OCI-LY1 (cell line): ENCODE results near the gene SRI.

Source experiments
- H2AFZ ChIP-seq: fragments of 200-600 bp; sonication (generic), shearing (Covaris generic); 2 replicates; pipeline ENCODE4 v1.6.0; 2014; ENCODE audit warnings: antibody characterized with exemption, mild to moderate bottlenecking, low read length
- H3F3A ChIP-seq: fragments of 200-600 bp; sonication (generic), shearing (Covaris generic); 2 replicates; pipeline ENCODE4 v1.6.0; 2014; ENCODE audit warnings: mild to moderate bottlenecking, antibody characterized with exemption, low read length, moderate library complexity; ENCODE audit not compliant: insufficient read depth
- H3K27ac ChIP-seq: fragments of 200-600 bp; sonication (generic); 2 replicates; pipeline ENCODE4 v1.5.1; 2014; ENCODE audit warnings: low read length, mixed run types, mild to moderate bottlenecking, low read depth; ENCODE audit not compliant: poor library complexity, severe bottlenecking
- H3K27me3 ChIP-seq: fragments of 200-600 bp; sonication (generic); 2 replicates; pipeline ENCODE4 v1.6.0; 2014; ENCODE audit warnings: antibody characterized with exemption, mild to moderate bottlenecking, low read length, moderate library complexity; ENCODE audit not compliant: insufficient read depth
- H3K36me3 ChIP-seq: fragments of 200-600 bp; sonication (generic); 2 replicates; pipeline ENCODE4 v1.6.1; 2014; ENCODE audit warnings: mild to moderate bottlenecking, antibody characterized with exemption, low read length, moderate library complexity, mixed read lengths; ENCODE audit not compliant: insufficient read depth
- H3K4me1 ChIP-seq: fragments of 200-600 bp; sonication (generic); 2 replicates; pipeline ENCODE4 v1.5.1; 2014; ENCODE audit warnings: mild to moderate bottlenecking, low read length, moderate library complexity; ENCODE audit not compliant: insufficient read depth, severe bottlenecking
- H3K4me2 ChIP-seq: fragments of 200-600 bp; sonication (generic), shearing (Covaris generic); 2 replicates; pipeline ENCODE4 v1.6.1; 2014; ENCODE audit warnings: low read length
- H3K4me3 ChIP-seq: fragments of 200-600 bp; sonication (generic); 2 replicates; pipeline ENCODE4 v1.5.1; 2014; ENCODE audit warnings: low read length, low read depth, mild to moderate bottlenecking, mixed read lengths; ENCODE audit not compliant: poor library complexity, severe bottlenecking
- H3K79me2 ChIP-seq: fragments of 200-600 bp; shearing (Covaris generic); 2 replicates; pipeline ENCODE4 v1.6.1; 2016; ENCODE audit warnings: mixed run types, low read length, mixed read lengths; ENCODE audit not compliant: insufficient read depth
- H3K9ac ChIP-seq: fragments of 200-600 bp; sonication (generic), shearing (Covaris generic); 2 replicates; pipeline ENCODE4 v1.6.1; 2014; ENCODE audit warnings: mild to moderate bottlenecking, low read length, mixed read lengths
- H3K9me2 ChIP-seq: fragments of 200-600 bp; sonication (generic), shearing (Covaris generic); 2 replicates; pipeline ENCODE4 v1.6.1; 2014; ENCODE audit warnings: low read depth, mild to moderate bottlenecking, low read length, mixed read lengths
- H3K9me3 ChIP-seq: fragments of 200-600 bp; shearing (Covaris generic); 2 replicates; pipeline ENCODE4 v1.6.1; 2014; ENCODE audit warnings: low read length, mixed read lengths
- H4K20me1 ChIP-seq: fragments of 200-600 bp; sonication (generic), shearing (Covaris generic); 2 replicates; pipeline ENCODE4 v1.6.0; 2016; ENCODE audit warnings: mild to moderate bottlenecking, low read length; ENCODE audit not compliant: insufficient read depth
- CTCF ChIP-seq: fragments of 200-600 bp; sonication (generic), shearing (Covaris generic); IDR thresholded peaks from 2 replicates; pipeline ENCODE4 v1.5.1; 2017; ENCODE audit warnings: mild to moderate bottlenecking, antibody characterized with exemption, low read length, moderate library complexity, mixed read lengths
- EZH2 ChIP-seq: fragments of 200-600 bp; sonication (generic), shearing (Covaris generic); IDR thresholded peaks from 2 replicates; pipeline ENCODE4 v1.8.0; 2017; ENCODE audit warnings: borderline replicate concordance, mixed run types, mild to moderate bottlenecking, antibody characterized with exemption, low read length, moderate library complexity, mixed read lengths

Gene SRI

GRCh38 chr7:88218836-88219605, 817 bp downstream of the SRI start:
- Histone ChIP-seq H3K36me3 (peaks cover 32% of the 10 kb centered on the region), H3F3A (no peaks in the 10 kb centered on the region), H2AFZ (no peak overlapping the region), H4K20me1 (no peaks in the 10 kb centered on the region), H3K4me3 (peak overlapping the region; percentile 75), H3K27me3 (no peaks in the 10 kb centered on the region), H3K4me1 (peaks cover 27% of the 10 kb centered on the region), H3K79me2 (peaks cover 8% of the 10 kb centered on the region; the same call in 1 of the 2 replicates), H3K27ac (peak overlapping the region; percentile 68), H3K4me2 (peak overlapping the region; percentile 94), H3K9me3 (no peaks in the 10 kb centered on the region), H3K9me2 (no peaks in the 10 kb centered on the region), H3K9ac (peak overlapping the region; percentile 79)
- TF ChIP-seq CTCF (no peak), EZH2 (no peak)

DNA sequence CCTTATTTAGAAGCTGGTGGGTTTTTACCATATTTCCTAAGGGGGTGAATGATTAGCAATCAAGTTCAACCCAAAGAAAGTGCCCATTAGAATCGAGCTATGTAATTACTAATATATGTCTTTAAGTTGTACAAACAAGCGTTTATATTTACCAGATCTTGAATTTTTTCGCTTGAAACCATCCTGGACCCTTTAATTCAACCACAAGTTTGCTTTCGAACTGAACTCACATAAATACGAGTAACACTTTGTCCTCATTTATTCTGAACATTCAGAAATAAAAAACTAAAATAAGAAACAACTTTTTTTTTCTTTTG, 1.5 kb downstream of the SRI start:
- Histone ChIP-seq H3K4me1 (peaks cover 27% of the 10 kb centered on the region), H3K9me2 (no peaks in the 10 kb centered on the region), H3K4me2 (peak overlapping the region; percentile 94), H3K9ac (peak overlapping the region; percentile 79), H3K36me3 (peaks cover 39% of the 10 kb centered on the region), H2AFZ (no peak overlapping the region), H3K27me3 (no peaks in the 10 kb centered on the region), H3K4me3 (peak overlapping the region; percentile 75), H3F3A (no peaks in the 10 kb centered on the region), H3K79me2 (peaks cover 8% of the 10 kb centered on the region; the same call in 1 of the 2 replicates), H3K27ac (peak overlapping the region; percentile 68), H4K20me1 (no peaks in the 10 kb centered on the region), H3K9me3 (no peaks in the 10 kb centered on the region)
- TF ChIP-seq EZH2 (no peak), CTCF (no peak)

GRCh38 chr7:88217675-88218428, 2.0 kb downstream of the SRI start:
- Histone ChIP-seq H3K27ac (peak overlapping the region; percentile 68), H3K36me3 (peaks cover 44% of the 10 kb centered on the region), H3K9me3 (no peaks in the 10 kb centered on the region), H3K4me3 (peak overlapping the region; percentile 75), H3K9me2 (no peaks in the 10 kb centered on the region), H3K79me2 (peaks cover 8% of the 10 kb centered on the region; the same call in 1 of the 2 replicates), H2AFZ (no peak overlapping the region), H3F3A (no peaks in the 10 kb centered on the region), H3K4me2 (peak overlapping the region; percentile 94), H3K27me3 (no peaks in the 10 kb centered on the region), H4K20me1 (no peaks in the 10 kb centered on the region), H3K4me1 (peaks cover 27% of the 10 kb centered on the region), H3K9ac (peak overlapping the region; percentile 79)
- TF ChIP-seq CTCF = no peak
- no peak for TF ChIP-seq EZH2
